Stomach (tissue), 4 donors: ENCODE measurements around the gene CD40.

Source experiments
- POLR2A ChIP-seq, 4 donors: fragments of 450-650 bp; IDR thresholded peaks; one replicate each; pipeline ENCODE4 v1.6.1; 2016; ENCODE audit warnings: antibody characterized with exemption in 4 of 4, control low read depth in 2 of 4, mild to moderate bottlenecking in 1 of 4, moderate library complexity in 1 of 4
- TF ChIP-seq, protein P1 (sequence below), 7 experiments: fragments of 450-650 bp in 4 of 7; fragments of 200-600 bp in 3 of 7; sonication (generic) in 3 of 7; IDR thresholded peaks; one replicate each; pipeline ENCODE4 v1.5.1; 2016 to 2019; ENCODE audit warnings: antibody characterized with exemption in 7 of 7, control low read depth in 2 of 7, mild to moderate bottlenecking in 1 of 7

DNA sequence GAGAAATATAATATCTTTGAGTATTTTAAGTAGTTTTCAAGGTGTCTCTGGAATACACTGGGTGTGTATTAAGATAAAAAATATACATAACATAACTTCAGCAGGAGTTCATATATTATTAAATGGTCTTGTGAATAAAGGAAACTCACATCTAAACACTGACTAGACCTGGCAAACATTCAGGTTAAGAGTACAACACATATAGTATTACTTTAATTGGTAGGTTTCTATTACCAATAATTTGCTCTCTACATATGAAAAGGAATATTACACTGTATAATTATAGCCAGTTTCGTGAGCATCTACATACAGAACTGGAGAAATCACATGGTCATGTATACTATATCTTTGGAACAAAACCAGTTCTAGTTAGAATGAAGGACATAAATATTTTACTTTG is 37.0 kb upstream of the CD40 start:
- TF ChIP-seq POLR2A (IDR thresholded peaks at IDR 0.05), result no peak
- TF ChIP-seq, protein P1, sequence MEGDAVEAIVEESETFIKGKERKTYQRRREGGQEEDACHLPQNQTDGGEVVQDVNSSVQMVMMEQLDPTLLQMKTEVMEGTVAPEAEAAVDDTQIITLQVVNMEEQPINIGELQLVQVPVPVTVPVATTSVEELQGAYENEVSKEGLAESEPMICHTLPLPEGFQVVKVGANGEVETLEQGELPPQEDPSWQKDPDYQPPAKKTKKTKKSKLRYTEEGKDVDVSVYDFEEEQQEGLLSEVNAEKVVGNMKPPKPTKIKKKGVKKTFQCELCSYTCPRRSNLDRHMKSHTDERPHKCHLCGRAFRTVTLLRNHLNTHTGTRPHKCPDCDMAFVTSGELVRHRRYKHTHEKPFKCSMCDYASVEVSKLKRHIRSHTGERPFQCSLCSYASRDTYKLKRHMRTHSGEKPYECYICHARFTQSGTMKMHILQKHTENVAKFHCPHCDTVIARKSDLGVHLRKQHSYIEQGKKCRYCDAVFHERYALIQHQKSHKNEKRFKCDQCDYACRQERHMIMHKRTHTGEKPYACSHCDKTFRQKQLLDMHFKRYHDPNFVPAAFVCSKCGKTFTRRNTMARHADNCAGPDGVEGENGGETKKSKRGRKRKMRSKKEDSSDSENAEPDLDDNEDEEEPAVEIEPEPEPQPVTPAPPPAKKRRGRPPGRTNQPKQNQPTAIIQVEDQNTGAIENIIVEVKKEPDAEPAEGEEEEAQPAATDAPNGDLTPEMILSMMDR (IDR thresholded peaks at IDR 0.05), result no peak
